Measurements from ENCODE around the gene PGM2.

PGM2 gene

GRCh38 chr4:37904824-37905223 lies 78.3 kb downstream of the PGM2 start:
- DNase-seq: no peak

- no peak for DNase-seq
Measured at GRCh38 chr4:37905533-37906169, 79.2 kb downstream of the PGM2 start.

- no peak for DNase-seq
Measured at GRCh38 chr4:37908488-37909331, 82.2 kb downstream of the PGM2 start.

GRCh38 chr4:37909332-37910090 lies 83.0 kb downstream of the PGM2 start:
- DNase-seq: no peak

GRCh38 chr4:37910091-37910486 lies 83.6 kb downstream of the PGM2 start:
- DNase-seq: no peak
